Measurements from ENCODE around the gene IRX5. TPM values are rescaled to one million over a fixed set of nuclear protein-coding genes. Genes with fewer than 3 reads are reported as not detected.

IRX5 gene
- total and polyA plus RNA-seq, 10 donors = not detected

- intact Hi-C loops (cut with DNase I; ENCODE audit: low total_unique reads) = no loop called here
- Histone ChIP-seq H3K4me3 (peak overlapping the region in 5 of 8 donors; percentile 70 to 88 (median 75)), H3K27me3 (replicated peaks in 1 of 7) (peaks cover 0 to 100% (median 63%) of the 10 kb centered on the region in 7 donors), H3K27ac (no peak overlapping the region), H3K9me3 (peaks cover 0 to 4% (median 0%) of the 10 kb centered on the region in 8 donors), H3K4me1 (peaks cover 6 to 47% (median 41%) of the 10 kb centered on the region in 6 donors), H3K36me3 (no peaks in the 10 kb centered on the region)
- WGBS, 5 donors = 25 to 31% (median 27%) methylated on average over 13 of the region's 13 CpGs
- DNase-seq = no peak
- TF ChIP-seq CTCF (IDR thresholded peaks at IDR 0.05 in 8 of 11, conservative IDR thresholded peaks at IDR 0.05 in 3 of 11) (no peak), POLR2A (IDR thresholded peaks at IDR 0.05) (no peak), POLR2AphosphoS5 (IDR thresholded peaks at IDR 0.05) (no peak)
These were observed 3.3 kb upstream of the IRX5 start for GRCh38 chr16:54927125-54928015.

- WGBS, 5 donors = 2 to 6% (median 3%) methylated on average over 13 of the region's 13 CpGs
- peaks cover 0 to 100% (median 69%) of the 10 kb centered on the region in 7 donors for H3K27me3 ChIP-seq (replicated peaks in 1 of 7)
- peak overlapping the region in 6 of 8 donors; percentile 70 to 88 (median 76) for H3K4me3 ChIP-seq
These were observed 2.7 kb upstream of the IRX5 start for GRCh38 chr16:54928016-54928356.

GRCh38 chr16:54928411-54929089 lies 2.1 kb upstream of the IRX5 start:
- Histone ChIP-seq H3K27me3 (replicated peaks in 1 of 7) (peaks cover 0 to 100% (median 74%) of the 10 kb centered on the region in 7 donors), H3K27ac (peak overlapping the region in 5 of 8 donors; percentile 54 to 77 (median 63)), H3K36me3 (no peaks in the 10 kb centered on the region), H3K4me1 (peaks cover 6 to 58% (median 45%) of the 10 kb centered on the region in 6 donors), H3K9me3 (peaks cover 0 to 13% (median 0%) of the 10 kb centered on the region in 8 donors), H3K4me3 (peak overlapping the region; percentile 40 to 88 (median 75))
- 0 to 1% (median 1%) methylated on average over 46 to 101 of the region's 101 CpGs for WGBS, 5 donors
- TF ChIP-seq POLR2AphosphoS5 (IDR thresholded peaks at IDR 0.05) = peak in 1 of 3 donors; percentile 4
- no peak for TF ChIP-seq POLR2A (IDR thresholded peaks at IDR 0.05)
- DNase-seq = peak; percentile 89
- intact Hi-C loops (cut with DNase I; ENCODE audit: low total_unique reads) = no loop called here

More at GRCh38 chr16:54928016-54928356, 2.7 kb upstream of the IRX5 start:
- Histone ChIP-seq H3K27ac (no peak overlapping the region), H3K9me3 (peaks cover 0 to 8% (median 0%) of the 10 kb centered on the region in 8 donors), H3K4me1 (peaks cover 6 to 53% (median 43%) of the 10 kb centered on the region in 6 donors), H3K36me3 (no peaks in the 10 kb centered on the region)
- no peak for TF ChIP-seq POLR2A (IDR thresholded peaks at IDR 0.05)
- TF ChIP-seq POLR2AphosphoS5 (IDR thresholded peaks at IDR 0.05) = no peak
- no peak for TF ChIP-seq CTCF (IDR thresholded peaks at IDR 0.05 in 8 of 11, conservative IDR thresholded peaks at IDR 0.05 in 3 of 11)
- DNase-seq = no peak
- intact Hi-C loops (cut with DNase I; ENCODE audit: low total_unique reads) = no loop called here

- Histone ChIP-seq H3K9me3 (peaks cover 0 to 14% (median 0%) of the 10 kb centered on the region in 8 donors), H3K4me3 (peak overlapping the region; percentile 40 to 88 (median 75)), H3K4me1 (peaks cover 6 to 58% (median 45%) of the 10 kb centered on the region in 6 donors), H3K27me3 (replicated peaks in 1 of 7) (peaks cover 0 to 100% (median 81%) of the 10 kb centered on the region in 7 donors), H3K27ac (peak overlapping the region in 5 of 8 donors; percentile 54 to 77 (median 63)), H3K36me3 (no peaks in the 10 kb centered on the region)
- intact Hi-C loops (cut with DNase I; ENCODE audit: low total_unique reads) = no loop called here
- DNase-seq = peak; percentile 97
- peak in 2 of 3 donors; percentile 69 to 71 for TF ChIP-seq POLR2AphosphoS5 (IDR thresholded peaks at IDR 0.05)
- peak in 2 of 11 experiments; percentile 6 to 25 for TF ChIP-seq CTCF (IDR thresholded peaks at IDR 0.05 in 8 of 11, conservative IDR thresholded peaks at IDR 0.05 in 3 of 11)
- TF ChIP-seq POLR2A (IDR thresholded peaks at IDR 0.05) = no peak
- WGBS, 5 donors = 1 to 3% (median 2%) methylated on average over 57 to 73 of the region's 73 CpGs
These were observed 1.3 kb upstream of the IRX5 start for GRCh38 chr16:54929090-54930004.

Measured in spleen (tissue), 11 donors.